GM12874 (cell line): ENCODE results near the gene CD300H.

Source experiments
- CTCF ChIP-seq: IDR thresholded peaks from 2 replicates; pipeline ENCODE4 v1.5.1; 2011; ENCODE audit warnings: low read depth, mild to moderate bottlenecking, control low read depth, low read length, moderate library complexity; ENCODE audit not compliant: insufficient read depth

CD300H gene

DNA sequence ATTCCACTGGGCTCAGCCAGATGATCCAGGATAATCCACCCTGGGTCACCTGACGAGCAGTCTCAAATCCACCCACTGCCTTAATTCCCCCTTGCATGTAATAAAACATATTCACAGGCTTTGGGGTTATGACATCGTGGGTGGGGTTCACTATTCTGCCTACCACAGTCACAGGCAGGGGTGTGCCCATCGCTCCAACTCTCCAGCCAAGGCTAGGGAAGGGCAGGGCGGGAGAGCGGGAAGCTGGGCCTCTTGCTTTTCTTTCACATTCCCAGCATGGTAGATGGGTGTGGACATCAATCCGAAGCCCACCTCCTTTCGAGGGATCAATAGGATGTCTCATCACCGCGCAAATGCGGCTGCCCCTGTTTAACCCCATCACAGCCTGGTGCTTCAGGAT, 37.5 kb upstream of the CD300H start:
- no peak for TF ChIP-seq CTCF

GRCh38 chr17:74604200-74604599, 36.9 kb upstream of the CD300H start:
- no peak for TF ChIP-seq CTCF

GRCh38 chr17:74603746-74604145, 36.4 kb upstream of the CD300H start:
- no peak for TF ChIP-seq CTCF

DNA sequence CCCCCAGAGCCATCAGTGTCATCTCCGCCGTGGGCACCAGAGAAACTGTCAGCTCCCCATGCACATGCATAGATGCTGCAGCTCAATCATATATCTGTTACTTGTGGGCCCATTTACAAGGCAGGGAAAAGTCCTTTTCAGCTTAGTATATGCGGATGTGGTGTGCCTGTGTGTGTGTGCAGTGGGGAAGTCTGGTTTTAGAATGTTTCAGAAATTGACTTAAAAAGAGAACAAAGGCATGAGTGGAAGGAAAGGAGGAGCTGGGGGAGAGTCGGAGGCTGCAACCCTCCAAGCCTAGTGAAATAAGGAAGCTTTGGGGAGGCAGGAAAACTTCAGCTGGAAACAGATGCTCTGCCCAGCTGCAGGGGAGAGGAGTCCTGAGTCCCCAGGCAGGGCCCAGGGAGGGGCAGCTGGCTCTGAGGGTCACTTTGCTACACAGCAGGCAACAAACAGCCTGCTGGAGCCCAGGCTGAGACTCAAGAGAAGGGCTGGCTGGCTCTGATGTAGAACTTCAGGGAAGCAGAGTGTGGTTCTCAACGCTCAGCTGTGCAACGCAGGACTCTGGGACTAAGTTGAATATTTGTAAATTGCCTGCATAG, 35.8 kb upstream of the CD300H start:
- TF ChIP-seq CTCF = no peak

- TF ChIP-seq CTCF = peak; percentile 71
Observed at GRCh38 chr17:74601944-74602572, 34.7 kb upstream of the CD300H start.

DNA sequence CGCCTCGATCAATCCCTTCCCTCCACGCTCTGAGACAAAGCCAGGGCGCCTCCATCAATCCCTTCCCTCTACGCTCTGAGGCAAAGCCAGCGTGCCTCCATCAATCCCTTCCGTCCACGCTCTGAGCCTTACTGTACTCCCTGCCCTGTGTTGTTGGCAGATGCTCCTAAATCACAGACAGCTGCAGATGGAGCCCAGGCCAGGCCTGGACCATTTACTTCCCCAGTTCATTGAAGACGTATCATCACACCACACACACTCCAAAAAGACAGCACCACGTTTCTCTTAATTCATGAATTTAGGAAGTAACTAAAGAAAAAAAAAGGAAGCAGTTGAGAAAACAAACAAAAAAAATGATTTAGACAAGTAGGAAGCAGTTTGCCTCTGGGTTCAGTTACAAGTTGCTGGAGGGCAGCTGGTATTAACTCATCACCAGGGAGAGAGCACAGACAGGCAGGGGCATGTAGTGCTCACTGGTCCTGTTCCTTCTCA, 32.2 kb upstream of the CD300H start:
- TF ChIP-seq CTCF = no peak

GRCh38 chr17:74599023-74599399, 31.7 kb upstream of the CD300H start:
- no peak for TF ChIP-seq CTCF
